Cortex of kidney (tissue), 1 donor: ENCODE results near the gene PCDHB12.
"Not testable (repeated sequence)": the region's sequence is repeated elsewhere in the genome, so short reads cannot be mapped to it uniquely, and the experiment has no call there.

Experiments
- DNase-seq: peaks from one replicate; lab custom pipeline; 2025; lab: John Stamatoyannopoulos, UW

Gene PCDHB12

DNA sequence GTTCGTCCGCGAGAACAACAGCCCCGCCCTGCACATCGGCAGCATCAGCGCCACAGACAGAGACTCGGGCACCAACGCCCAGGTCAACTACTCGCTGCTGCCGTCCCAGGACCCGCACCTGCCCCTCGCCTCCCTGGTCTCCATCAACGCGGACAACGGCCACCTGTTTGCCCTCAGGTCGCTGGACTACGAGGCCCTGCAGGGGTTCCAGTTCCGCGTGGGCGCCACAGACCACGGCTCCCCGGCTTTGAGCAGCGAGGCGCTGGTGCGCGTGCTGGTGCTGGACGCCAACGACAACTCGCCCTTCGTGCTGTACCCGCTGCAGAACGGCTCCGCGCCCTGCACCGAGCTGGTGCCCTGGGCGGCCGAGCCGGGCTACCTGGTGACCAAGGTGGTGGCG lies 1.8 kb downstream of the PCDHB12 start:
- not testable (repeated sequence) for DNase-seq

DNA sequence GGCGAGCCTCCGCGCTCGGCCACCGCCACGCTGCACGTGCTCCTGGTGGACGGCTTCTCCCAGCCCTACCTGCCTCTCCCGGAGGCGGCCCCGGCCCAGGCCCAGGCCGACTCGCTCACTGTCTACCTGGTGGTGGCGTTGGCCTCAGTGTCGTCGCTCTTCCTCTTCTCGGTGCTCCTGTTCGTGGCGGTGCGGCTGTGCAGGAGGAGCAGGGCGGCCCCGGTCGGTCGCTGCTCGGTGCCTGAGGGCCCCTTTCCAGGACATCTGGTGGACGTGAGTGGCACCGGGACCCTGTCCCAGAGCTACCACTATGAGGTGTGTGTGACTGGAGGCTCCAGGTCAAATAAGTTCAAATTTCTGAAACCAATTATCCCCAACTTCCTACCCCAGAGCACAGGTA lies 2.3 kb downstream of the PCDHB12 start:
- DNase-seq = not testable (repeated sequence)

DNA sequence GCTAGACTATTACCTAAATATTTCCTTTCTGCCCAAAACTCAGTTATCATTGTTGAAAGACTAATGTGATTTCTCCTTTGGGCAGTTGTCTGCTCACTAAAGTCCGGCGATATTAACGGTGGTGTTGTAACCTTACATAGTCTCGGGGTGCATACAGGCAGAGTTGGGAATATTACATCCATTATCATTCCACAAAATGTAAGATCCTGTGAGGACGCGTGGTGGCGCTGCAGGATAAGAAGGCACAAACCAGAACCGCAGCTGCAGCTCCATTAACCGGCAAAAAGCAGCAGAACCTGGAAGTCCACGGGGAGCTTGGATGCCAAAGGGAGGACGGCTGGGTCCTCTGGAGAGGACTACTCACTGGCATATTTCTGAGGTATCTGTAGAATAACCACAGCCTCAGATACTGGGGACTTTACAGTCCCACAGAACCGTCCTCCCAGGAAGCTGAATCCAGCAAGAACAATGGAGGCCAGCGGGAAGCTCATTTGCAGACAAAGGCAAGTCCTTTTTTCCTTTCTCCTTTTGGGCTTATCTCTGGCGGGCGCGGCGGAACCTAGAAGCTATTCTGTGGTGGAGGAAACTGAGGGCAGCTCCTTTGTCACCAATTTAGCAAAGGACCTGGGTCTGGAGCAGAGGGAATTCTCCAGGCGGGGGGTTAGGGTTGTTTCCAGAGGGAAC lies 5.3 kb downstream of the PCDHB12 start, which contains the start of gene PCDHB13:
TSS of gene PCDHB13 (plus strand) at position 264 of the 684 bp plus-strand sequence. CDS start at position 469, 205 bp downstream.
- DNase-seq = not testable (repeated sequence)

DNA sequence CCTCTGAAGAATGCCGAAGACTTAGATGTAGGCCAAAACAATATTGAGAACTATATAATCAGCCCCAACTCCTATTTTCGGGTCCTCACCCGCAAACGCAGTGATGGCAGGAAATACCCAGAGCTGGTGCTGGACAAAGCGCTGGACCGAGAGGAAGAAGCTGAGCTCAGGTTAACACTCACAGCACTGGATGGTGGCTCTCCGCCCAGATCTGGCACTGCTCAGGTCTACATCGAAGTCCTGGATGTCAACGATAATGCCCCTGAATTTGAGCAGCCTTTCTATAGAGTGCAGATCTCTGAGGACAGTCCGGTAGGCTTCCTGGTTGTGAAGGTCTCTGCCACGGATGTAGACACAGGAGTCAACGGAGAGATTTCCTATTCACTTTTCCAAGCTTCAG lies 6.1 kb downstream of the PCDHB12 start:
- not testable (repeated sequence) for DNase-seq

DNA sequence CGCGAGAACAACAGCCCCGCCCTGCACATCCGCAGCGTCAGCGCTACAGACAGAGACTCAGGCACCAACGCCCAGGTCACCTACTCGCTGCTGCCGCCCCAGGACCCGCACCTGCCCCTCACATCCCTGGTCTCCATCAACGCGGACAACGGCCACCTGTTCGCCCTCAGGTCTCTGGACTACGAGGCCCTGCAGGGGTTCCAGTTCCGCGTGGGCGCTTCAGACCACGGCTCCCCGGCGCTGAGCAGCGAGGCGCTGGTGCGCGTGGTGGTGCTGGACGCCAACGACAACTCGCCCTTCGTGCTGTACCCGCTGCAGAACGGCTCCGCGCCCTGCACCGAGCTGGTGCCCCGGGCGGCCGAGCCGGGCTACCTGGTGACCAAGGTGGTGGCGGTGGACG lies 7.0 kb downstream of the PCDHB12 start:
- DNase-seq = not testable (repeated sequence)

DNA sequence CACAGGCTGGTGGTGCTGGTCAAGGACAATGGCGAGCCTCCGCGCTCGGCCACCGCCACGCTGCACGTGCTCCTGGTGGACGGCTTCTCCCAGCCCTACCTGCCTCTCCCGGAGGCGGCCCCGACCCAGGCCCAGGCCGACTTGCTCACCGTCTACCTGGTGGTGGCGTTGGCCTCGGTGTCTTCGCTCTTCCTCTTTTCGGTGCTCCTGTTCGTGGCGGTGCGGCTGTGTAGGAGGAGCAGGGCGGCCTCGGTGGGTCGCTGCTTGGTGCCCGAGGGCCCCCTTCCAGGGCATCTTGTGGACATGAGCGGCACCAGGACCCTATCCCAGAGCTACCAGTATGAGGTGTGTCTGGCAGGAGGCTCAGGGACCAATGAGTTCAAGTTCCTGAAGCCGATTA lies 7.5 kb downstream of the PCDHB12 start:
- DNase-seq = not testable (repeated sequence)

DNA sequence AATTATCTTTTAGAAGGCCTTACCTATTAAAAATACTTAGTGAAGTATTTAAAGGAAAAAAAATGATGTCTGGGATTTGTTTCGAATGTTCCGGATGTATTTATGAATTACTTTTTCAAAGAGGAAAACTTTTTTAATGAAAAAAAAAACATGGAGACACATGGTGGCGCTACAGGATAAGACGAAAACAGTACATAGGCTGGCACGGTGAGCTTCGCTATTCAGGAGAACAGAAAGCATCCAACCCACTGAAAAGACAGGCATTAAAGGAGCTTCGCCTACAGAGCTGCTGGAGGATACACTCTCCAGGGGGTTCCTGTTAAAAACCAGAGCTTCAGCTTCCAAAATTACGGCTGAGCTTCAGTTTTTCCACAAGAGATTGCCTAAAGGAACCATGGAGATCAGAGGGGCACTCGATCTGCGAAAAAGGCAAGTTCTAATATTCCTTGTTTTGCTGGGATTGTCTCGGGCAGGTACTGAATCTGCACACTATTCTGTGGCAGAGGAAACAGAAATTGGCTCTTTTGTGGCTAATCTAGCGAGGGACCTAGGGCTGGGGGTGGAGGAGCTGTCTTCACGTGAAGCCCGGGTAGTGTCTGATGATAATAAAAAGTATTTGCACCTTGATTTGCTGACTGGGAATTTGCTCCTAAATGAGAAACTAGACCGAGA lies 14.7 kb downstream of the PCDHB12 start, which contains the start of gene PCDHB14:
TSS of gene PCDHB14 (plus strand) at position 232 of the 672 bp plus-strand sequence. CDS start at position 395, 163 bp downstream.
- DNase-seq = no peak

DNA sequence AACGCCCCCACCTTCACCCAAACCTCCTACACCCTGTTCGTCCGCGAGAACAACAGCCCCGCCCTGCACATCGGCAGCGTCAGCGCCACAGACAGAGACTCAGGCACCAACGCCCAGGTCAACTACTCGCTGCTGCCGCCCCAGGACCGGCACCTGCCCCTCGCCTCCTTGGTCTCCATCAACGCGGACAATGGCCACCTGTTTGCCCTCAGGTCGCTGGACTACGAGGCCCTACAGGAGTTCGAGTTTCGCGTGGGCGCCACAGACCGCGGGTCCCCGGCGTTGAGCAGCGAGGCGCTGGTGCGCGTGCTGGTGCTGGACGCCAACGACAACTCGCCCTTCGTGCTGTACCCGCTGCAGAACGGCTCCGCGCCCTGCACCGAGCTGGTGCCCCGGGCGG lies 16.3 kb downstream of the PCDHB12 start:
- DNase-seq = not testable (repeated sequence)

DNA sequence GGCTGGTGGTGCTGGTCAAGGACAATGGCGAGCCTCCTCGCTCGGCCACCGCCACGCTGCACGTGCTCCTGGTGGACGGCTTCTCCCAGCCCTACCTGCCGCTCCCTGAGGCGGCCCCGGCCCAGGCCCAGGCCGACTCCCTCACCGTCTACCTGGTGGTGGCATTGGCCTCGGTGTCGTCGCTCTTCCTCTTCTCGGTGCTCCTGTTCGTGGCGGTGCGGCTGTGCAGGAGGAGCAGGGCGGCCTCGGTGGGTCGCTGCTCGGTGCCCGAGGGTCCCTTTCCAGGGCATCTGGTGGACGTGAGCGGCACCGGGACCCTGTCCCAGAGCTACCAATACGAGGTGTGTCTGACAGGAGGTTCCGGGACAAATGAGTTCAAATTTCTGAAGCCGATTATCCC lies 16.9 kb downstream of the PCDHB12 start:
- DNase-seq = not testable (repeated sequence)

DNA sequence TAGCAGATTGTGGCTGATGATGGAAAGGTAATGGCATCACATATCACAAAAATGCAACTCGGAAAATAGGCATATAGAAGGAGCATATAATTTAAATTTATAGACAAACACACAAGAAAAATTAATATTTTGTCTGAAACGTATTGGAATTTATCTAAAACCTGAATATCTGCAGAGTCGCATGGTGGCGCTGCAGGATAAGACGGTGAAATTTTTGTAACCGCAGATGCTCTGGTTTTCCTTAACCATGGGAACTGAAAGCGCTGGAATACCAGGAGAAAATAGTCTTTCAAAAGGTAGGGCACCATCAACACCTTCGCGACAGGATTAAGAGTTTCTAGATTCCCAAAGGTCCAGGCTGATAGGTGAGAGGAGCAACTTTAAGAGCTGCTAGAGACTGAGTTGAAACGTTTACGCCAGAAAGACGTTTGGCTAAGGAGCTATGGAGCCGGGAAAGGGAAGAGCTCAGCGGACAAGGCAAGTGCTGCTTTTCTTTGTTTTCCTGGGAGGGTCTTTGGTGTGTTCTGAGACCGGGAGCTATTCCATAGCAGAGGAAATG lies 25.7 kb downstream of the PCDHB12 start:
- no peak for DNase-seq

DNA sequence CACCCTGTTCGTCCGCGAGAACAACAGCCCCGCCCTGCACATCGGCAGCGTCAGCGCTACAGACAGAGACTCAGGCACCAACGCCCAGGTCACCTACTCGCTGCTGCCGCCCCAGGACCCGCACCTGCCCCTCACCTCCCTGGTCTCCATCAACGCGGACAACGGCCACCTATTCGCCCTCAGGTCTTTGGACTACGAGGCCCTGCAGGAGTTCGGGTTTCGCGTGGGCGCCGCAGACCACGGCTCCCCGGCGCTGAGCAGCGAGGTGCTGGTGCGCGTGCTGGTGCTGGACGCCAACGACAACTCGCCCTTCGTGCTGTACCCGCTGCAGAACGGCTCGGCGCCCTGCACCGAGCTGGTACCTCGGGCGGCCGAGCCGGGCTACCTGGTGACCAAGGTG lies 27.4 kb downstream of the PCDHB12 start:
- not testable (repeated sequence) for DNase-seq

DNA sequence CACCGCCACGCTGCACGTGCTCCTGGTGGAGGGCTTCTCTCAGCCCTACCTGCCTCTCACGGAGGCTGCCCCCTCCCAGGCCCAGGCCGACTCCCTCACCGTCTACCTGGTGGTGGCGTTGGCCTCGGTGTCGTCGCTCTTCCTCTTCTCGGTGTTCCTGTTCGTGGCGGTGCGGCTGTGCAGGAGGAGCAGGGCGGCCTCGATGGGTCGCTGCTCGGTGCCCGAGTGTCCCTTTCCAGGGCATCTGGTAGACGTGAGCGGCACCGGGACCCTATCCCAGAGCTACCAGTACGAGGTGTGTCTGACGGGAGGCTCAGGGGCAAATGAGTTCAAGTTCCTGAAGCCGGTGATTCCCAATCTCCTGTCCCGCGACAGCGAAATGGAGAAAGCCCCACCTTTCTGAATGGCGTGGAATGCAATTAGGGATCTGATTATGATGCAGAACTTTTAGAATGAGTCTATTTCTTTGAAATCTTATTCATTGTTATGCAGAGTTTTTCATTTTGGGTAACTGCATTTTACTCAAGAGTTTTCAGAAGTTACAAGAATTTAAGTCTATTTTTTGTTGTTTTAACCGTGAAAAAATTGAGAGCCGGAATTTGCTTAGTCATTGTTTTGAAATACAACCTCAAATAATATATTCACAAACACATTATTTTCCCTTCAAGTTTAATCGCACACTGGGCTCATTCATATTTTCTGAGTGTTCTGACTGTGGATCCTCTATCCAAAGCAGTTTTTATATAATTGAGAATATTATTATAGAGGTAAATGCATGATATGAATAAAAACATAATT lies 28.2 kb downstream of the PCDHB12 start:
- no peak for DNase-seq

DNA sequence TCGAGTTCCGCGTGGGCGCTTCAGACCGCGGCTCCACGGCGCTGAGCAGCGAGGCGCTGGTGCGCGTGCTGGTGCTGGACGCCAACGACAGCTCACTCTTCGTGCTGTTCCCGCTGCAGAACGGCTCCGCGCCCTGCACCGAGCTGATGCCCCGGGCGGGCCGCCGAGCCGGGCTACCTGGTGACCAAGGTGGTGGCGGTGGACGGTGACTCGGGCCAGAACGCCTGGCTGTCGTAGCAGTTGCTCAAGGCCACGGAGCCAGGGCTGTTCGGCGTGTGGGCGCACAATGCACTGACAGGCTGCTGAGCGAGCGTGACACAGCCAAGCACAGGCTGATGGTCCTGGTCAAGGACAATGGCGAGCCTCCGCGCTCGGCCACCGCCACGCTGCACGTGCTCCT lies 33.0 kb downstream of the PCDHB12 start:
- DNase-seq = no peak

DNA sequence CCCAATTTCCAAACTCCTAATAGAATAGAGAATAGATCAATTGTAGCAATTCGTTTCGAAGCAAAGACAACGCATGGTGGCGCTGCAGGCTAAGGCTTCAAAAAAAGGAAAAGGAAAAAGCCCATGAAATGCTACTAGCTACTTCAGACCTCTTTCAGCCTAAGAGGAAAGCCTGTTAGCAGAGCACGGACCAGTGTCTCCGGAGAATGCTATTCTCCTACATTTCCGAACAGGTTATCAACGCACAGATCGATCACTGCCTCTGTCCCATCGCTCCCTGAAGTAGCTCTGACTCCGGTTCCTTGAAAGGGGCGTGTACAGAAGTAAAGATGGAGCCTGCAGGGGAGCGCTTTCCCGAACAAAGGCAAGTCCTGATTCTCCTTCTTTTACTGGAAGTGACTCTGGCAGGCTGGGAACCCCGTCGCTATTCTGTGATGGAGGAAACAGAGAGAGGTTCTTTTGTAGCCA lies 36.8 kb downstream of the PCDHB12 start, which contains the start of gene PCDHB15:
TSS of gene PCDHB15 (plus strand) at position 146 of the 468 bp plus-strand sequence. CDS start at position 330, 184 bp downstream.
- DNase-seq = no peak

DNA sequence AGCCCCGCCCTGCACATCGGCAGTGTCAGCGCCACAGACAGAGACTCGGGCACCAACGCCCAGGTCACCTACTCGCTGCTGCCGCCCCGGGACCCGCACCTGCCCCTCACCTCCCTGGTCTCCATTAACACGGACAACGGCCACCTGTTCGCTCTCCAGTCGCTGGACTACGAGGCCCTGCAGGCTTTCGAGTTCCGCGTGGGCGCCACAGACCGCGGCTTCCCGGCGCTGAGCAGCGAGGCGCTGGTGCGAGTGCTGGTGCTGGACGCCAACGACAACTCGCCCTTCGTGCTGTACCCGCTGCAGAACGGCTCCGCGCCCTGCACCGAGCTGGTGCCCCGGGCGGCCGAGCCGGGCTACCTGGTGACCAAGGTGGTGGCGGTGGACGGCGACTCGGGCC lies 38.5 kb downstream of the PCDHB12 start:
- DNase-seq = not testable (repeated sequence)

DNA sequence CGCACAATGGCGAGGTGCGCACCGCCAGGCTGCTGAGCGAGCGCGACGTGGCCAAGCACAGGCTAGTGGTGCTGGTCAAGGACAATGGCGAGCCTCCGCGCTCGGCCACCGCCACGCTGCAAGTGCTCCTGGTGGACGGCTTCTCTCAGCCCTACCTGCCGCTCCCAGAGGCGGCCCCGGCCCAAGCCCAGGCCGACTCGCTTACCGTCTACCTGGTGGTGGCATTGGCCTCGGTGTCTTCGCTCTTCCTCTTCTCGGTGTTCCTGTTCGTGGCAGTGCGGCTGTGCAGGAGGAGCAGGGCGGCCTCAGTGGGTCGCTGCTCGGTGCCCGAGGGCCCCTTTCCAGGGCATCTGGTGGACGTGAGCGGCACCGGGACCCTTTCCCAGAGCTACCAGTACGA lies 38.9 kb downstream of the PCDHB12 start:
- DNase-seq = not testable (repeated sequence)

DNA sequence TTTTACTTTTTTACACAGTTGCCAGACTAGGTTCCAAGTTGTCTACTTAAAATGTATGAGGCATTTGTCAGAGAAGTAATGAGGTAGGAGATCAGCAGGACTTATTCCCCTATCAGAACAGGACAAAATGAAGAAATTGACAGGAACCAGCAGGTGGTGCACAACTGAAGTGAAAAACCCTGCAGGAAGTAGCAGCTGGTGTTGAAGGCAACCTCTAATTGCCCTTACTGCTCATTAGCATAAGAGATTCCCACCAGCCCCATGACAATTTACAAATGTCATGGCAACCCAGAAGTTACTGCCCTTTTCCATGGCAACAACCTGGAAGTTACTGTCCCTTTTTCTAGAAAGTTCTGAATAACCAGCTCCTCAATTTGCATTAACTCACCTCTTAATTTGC lies 42.1 kb downstream of the PCDHB12 start:
- no peak for DNase-seq

DNA sequence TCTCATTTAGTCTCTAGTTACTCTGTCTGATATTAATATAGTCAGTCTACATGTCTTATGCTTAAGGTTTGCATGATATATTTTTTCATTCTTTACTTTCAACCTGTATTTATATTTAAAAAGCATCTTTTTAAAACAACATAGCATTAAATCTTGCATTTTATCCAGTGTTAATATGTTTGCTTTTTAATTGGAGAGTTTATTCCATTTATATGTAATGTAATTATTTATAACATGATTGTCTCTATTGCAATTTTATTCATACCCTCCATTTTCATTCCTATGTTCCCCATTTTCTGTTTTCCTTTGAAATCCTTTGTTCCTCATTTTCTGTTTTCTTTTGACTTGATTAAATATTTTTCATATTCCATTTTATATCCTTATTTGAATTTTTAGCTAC lies 49.9 kb downstream of the PCDHB12 start:
- DNase-seq = no peak

DNA sequence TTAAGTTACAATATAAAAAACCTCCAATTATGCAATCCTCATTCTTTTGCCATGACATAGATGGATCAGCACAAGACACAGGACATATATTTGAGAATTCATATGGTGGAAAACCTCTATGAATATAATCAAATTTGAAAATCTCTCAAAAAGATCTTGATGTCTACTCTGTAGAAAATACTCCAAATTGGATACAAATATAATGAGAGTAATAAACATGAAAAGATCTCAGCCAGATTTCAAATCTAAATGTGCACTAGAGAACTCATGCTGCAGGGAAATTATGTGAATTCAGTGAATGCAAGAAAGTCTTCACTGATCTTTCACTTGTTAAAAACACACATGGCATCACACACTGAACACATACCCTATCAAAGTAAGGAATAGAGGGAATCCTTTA lies 50.4 kb downstream of the PCDHB12 start:
- no peak for DNase-seq

DNA sequence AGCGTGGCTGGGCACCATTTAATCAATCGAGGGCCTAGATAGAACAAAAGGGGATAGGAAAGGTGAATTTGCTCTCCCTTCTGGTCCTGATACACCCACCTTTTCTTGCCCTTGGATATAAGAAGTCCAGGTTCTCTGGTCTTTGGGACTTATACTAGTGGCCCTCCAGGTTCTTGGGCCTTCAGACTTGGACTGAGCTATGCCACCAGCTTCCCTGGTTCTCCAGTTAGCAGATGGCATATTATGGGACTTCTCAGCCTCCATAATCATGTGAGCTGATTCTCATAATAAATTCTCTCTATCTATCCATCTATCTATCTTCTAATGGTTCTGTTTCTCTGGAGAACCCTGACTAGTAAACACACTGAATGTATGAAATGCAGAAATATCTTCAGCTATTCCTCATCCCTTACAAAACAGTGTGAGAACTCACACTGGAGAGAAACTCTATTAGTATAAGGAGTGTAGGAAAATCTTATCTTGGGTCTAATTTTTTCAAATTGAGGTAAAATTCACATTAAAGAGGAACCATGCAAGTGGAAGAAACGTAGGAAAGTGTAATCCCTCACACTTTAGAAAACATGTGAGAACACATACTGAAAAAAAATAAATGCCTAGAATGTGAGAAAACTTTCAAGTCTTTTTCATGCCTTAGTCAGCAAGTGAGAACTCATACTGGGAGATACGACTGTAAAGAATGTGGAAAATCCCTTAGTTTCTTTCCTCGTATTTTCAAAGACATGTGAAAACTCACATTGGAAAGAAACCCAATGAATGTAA lies 52.1 kb downstream of the PCDHB12 start:
- no peak for DNase-seq

DNA sequence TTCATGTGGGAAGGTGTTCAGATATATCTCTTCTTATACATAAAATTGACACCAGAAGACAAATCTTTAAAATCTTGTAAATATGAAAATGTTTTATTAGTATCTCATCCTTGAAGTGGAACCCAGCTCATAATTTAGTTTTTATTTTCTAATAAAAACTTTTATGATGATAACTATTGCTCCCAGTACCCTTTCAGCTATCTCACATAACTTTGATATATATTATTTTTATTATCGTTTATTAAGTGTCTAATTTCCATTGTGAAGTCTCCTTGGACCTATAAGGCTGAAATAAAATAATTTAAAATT lies 52.7 kb downstream of the PCDHB12 start:
- no peak for DNase-seq
